OCI-LY7 (cell line): ENCODE data around the gene ABCA13. TPM values are rescaled to one million over a fixed set of nuclear protein-coding genes. Genes with fewer than 3 reads are reported as not detected.

ENCODE experiments used
- BruUV-seq: library from RNA; stranded (reverse); fragments of 400-500 nt; replicated peaks from 2 replicates; lab custom pipeline; 2021; lab: Mats Ljungman, UMichigan
- CTCF ChIA-PET: fragments of 300-600 bp; sonication (Branson Sonifier 250); formaldehyde crosslinking; loops from one replicate; lab custom pipeline; 2022; ENCODE audit warnings: antibody characterized with exemption; ENCODE audit not compliant: unreplicated experiment; lab: Charles Lee
- POLR2A ChIA-PET: fragments of 300-600 bp; sonication (Branson Sonifier 250); formaldehyde crosslinking; loops from one replicate; lab custom pipeline; 2022; ENCODE audit warnings: antibody characterized with exemption; lab: Charles Lee
- DNase-seq: peaks from one replicate; pipeline ENCODE4 v3.0.0-alpha.2; 2015; ENCODE audit warnings: low spot score
- H2AFZ ChIP-seq: fragments of 200-600 bp; sonication (generic), shearing (Covaris generic); 2 replicates; pipeline ENCODE4 v1.6.1; 2014; ENCODE audit warnings: mild to moderate bottlenecking, antibody characterized with exemption, low read length, moderate library complexity
- H3K27ac ChIP-seq: fragments of 200-600 bp; sonication (generic); 2 replicates; pipeline ENCODE4 v1.5.1; 2014; ENCODE audit warnings: mixed run types, low read depth, mild to moderate bottlenecking, moderate library complexity, low read length, inconsistent platforms; ENCODE audit not compliant: poor library complexity, severe bottlenecking
- H3K36me3 ChIP-seq: fragments of 200-600 bp; sonication (generic); 2 replicates; pipeline ENCODE4 v1.6.1; 2014; ENCODE audit warnings: mild to moderate bottlenecking, antibody characterized with exemption, low read length, moderate library complexity, mixed read lengths; ENCODE audit not compliant: insufficient read depth
- H3K4me1 ChIP-seq: fragments of 200-600 bp; sonication (generic); 2 replicates; pipeline ENCODE4 v1.5.1; 2014; ENCODE audit warnings: mild to moderate bottlenecking, low read length; ENCODE audit not compliant: insufficient read depth, poor library complexity, severe bottlenecking
- H3K4me2 ChIP-seq: fragments of 200-600 bp; sonication (generic); 2 replicates; pipeline ENCODE4 v1.6.1; 2014; ENCODE audit warnings: mild to moderate bottlenecking, low read length
- H3K4me3 ChIP-seq: fragments of 200-600 bp; sonication (generic); 2 replicates; pipeline ENCODE4 v1.5.1; 2014; ENCODE audit warnings: mild to moderate bottlenecking, low read depth, low read length; ENCODE audit not compliant: poor library complexity, severe bottlenecking
- H3K79me2 ChIP-seq: fragments of 200-600 bp; sonication (generic); 2 replicates; pipeline ENCODE4 v1.6.1; 2016; ENCODE audit warnings: low read depth, mild to moderate bottlenecking, low read length, moderate library complexity, mixed read lengths; ENCODE audit not compliant: insufficient read depth
- H3K9me2 ChIP-seq: fragments of 200-600 bp; sonication (generic); 2 replicates; pipeline ENCODE4 v1.6.1; 2016; ENCODE audit warnings: mild to moderate bottlenecking, low read length, mixed read lengths; ENCODE audit not compliant: insufficient read depth
- H3K9me3 ChIP-seq: fragments of 200-600 bp; sonication (generic); 2 replicates; pipeline ENCODE4 v1.6.1; 2014; ENCODE audit warnings: mild to moderate bottlenecking, mixed run types, low read length, mixed read lengths
- H4K20me1 ChIP-seq: fragments of 200-600 bp; sonication (generic); 2 replicates; pipeline ENCODE4 v1.6.1; 2014; ENCODE audit warnings: mild to moderate bottlenecking, antibody characterized with exemption, low read length, moderate library complexity, mixed read lengths; ENCODE audit not compliant: insufficient read depth
- EZH2phosphoT487 ChIP-seq: fragments of 200-600 bp; sonication (generic); IDR thresholded peaks from 2 replicates; pipeline ENCODE4 v1.6.1; 2018; ENCODE audit warnings: low read depth, borderline replicate concordance, mild to moderate bottlenecking, mixed run types, antibody characterized with exemption, low read length, moderate library complexity, mixed read lengths
- intact Hi-C: fragments of 100-400 bp; cut with micrococcal nuclease; formaldehyde crosslinking; loops from one replicate; pipeline ENCODE4 v1.10.0; 2022; ENCODE audit not compliant: unreplicated experiment
- total RNA-seq, 2 experiments: library from RNA; depleted of rRNA in 1 of 2; stranded (reverse); fragments of >200 nt in 1 of 2; shearing (Covaris generic) in 1 of 2; gene quantifications; 2 replicates each; pipeline ENCODE4 v1.2.3, GENCODE V29; 2014 to 2022
- TF ChIP-seq, protein P1 (sequence below): fragments of 200-600 bp; sonication (generic); conservative IDR thresholded peaks from 2 replicates; pipeline ENCODE4 v1.5.1; 2014; ENCODE audit warnings: mild to moderate bottlenecking, antibody characterized with exemption, low read length, moderate library complexity, mixed read lengths

ABCA13 gene
- total RNA-seq, 2 experiments from 2014 or later: not detected

DNA sequence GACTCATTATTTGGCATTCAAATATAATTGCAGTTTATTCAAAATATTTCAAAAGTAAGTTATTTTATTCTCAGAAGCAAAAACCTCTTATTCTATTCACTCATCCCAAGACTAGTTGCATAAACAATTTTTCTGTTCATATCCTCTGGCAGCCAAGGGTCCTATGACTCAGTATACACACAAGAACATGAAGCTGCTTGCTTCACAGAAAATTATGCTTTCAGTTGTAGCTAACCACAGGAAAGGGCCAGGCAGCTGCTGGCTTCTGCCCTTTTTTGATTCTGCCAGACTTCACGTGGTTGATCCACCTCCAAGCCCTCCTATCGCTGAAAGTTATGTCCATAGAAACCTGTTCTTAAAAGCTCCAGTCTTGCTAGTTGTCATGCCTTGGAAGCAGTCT lies 108.8 kb downstream of the ABCA13 start:
- ChIA-PET CTCF (no interaction called here), POLR2A (interaction anchor here (1.3 kb wide), 1 partner anchor 19 kb away, joined by 4 read pairs; no protein-coding TSS in a partner anchor)
- no peak overlapping the region for H2AFZ ChIP-seq

DNA sequence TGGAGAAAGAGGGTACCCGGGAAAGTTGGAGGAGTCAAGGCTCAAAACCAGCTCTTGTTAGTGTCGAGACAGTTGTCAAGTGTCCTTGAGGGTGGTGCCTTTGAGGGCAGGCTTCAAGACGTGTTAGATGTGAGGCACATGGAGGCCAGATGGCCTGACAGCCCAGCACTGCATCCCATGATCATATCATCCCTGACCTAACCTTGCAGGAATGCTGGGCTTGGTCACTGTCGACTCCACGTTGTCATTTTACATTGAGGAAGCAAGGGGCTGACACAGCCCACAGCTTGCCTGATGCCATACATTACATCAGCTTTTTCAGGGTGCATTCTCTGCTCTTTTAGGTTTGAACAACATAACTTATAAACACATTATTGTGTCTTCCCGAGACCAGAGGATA lies 114.1 kb downstream of the ABCA13 start:
- intact Hi-C loops: no loop called here
- Histone ChIP-seq H4K20me1 (no peaks in the 10 kb centered on the region), H3K4me3 (no peak overlapping the region), H3K27ac (no peak overlapping the region), H3K9me3 (no peaks in the 10 kb centered on the region), H2AFZ (no peak overlapping the region), H3K4me1 (no peaks in the 10 kb centered on the region), H3K4me2 (no peak overlapping the region), H3K36me3 (no peaks in the 10 kb centered on the region), H3K9me2 (no peaks in the 10 kb centered on the region), H3K79me2 (no peaks in the 10 kb centered on the region)
- DNase-seq: no peak
- ChIA-PET CTCF (no interaction called here), POLR2A (no interaction called here)
- TF ChIP-seq, protein P1, sequence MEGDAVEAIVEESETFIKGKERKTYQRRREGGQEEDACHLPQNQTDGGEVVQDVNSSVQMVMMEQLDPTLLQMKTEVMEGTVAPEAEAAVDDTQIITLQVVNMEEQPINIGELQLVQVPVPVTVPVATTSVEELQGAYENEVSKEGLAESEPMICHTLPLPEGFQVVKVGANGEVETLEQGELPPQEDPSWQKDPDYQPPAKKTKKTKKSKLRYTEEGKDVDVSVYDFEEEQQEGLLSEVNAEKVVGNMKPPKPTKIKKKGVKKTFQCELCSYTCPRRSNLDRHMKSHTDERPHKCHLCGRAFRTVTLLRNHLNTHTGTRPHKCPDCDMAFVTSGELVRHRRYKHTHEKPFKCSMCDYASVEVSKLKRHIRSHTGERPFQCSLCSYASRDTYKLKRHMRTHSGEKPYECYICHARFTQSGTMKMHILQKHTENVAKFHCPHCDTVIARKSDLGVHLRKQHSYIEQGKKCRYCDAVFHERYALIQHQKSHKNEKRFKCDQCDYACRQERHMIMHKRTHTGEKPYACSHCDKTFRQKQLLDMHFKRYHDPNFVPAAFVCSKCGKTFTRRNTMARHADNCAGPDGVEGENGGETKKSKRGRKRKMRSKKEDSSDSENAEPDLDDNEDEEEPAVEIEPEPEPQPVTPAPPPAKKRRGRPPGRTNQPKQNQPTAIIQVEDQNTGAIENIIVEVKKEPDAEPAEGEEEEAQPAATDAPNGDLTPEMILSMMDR: no peak
- no peak for TF ChIP-seq EZH2phosphoT487
- BruUV-seq: no TSS peak

More for the DNA sequence above, 108.8 kb downstream of the ABCA13 start:
- TF ChIP-seq, protein P1: no peak
- TF ChIP-seq EZH2phosphoT487: no peak
- Histone ChIP-seq H3K79me2 (no peaks in the 10 kb centered on the region), H3K9me2 (no peaks in the 10 kb centered on the region), H3K4me1 (no peaks in the 10 kb centered on the region), H3K4me3 (no peak overlapping the region), H3K9me3 (no peaks in the 10 kb centered on the region), H3K4me2 (no peak overlapping the region), H3K27ac (no peak overlapping the region), H4K20me1 (no peaks in the 10 kb centered on the region), H3K36me3 (no peaks in the 10 kb centered on the region)
- no TSS peak for BruUV-seq
- intact Hi-C loops: no loop called here
- DNase-seq: no peak

DNA sequence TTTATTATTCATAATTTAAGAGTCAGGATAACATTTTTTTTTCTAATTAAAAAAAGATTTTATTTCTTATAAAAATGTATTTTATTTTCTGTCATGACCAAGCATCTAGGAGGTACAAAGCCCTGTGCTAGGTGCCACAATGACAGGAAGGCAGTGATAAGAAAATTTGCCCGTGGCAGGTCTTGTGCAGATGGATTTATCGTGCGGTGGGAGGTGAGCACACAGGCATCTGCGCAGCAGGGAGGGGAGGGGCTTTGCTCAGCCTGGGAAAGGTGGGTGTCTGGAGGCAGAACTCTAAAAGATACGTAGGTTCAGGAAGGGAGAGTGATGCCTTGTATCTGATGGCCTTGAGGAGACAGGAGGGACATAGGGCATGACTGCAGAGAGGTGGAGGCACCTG lies 115.6 kb downstream of the ABCA13 start:
- H3K4me1 ChIP-seq: no peaks in the 10 kb centered on the region
- H3K4me3 ChIP-seq: no peak overlapping the region
- TF ChIP-seq, protein P1: no peak
- TF ChIP-seq EZH2phosphoT487: no peak
- CTCF ChIA-PET: no interaction called here
- H3K79me2 ChIP-seq: no peaks in the 10 kb centered on the region
- H3K4me2 ChIP-seq: no peak overlapping the region
- DNase-seq: no peak
- H2AFZ ChIP-seq: no peak overlapping the region
- H3K9me2 ChIP-seq: no peaks in the 10 kb centered on the region
- intact Hi-C loops: no loop called here
- no peaks in the 10 kb centered on the region for H3K36me3 ChIP-seq
- BruUV-seq: no TSS peak
- POLR2A ChIA-PET: no interaction called here
- H3K9me3 ChIP-seq: no peaks in the 10 kb centered on the region
- H4K20me1 ChIP-seq: no peaks in the 10 kb centered on the region
- no peak overlapping the region for H3K27ac ChIP-seq
